OCI-LY3 (cell line): ENCODE data around the gene HSPA9.

Source experiments
- H2AFZ ChIP-seq: fragments of 200-600, 300-600 bp; shearing (Covaris generic); 2 replicates; pipeline ENCODE4 v1.6.0; 2014; ENCODE audit warnings: antibody characterized with exemption, low read depth, low read length
- H3K27ac ChIP-seq: fragments of 200-600, 300-600 bp; sonication (generic); 2 replicates; pipeline ENCODE4 v1.5.1; 2014; ENCODE audit warnings: mild to moderate bottlenecking, low read length, moderate library complexity, mixed read lengths
- H3K27me3 ChIP-seq: fragments of 200-600, 300-600 bp; sonication (generic); 2 replicates; pipeline ENCODE4 v1.6.1; 2014; ENCODE audit warnings: low read depth, low read length, mixed read lengths
- H3K36me3 ChIP-seq: fragments of 200-600, 300-600 bp; sonication (generic); replicated peaks from 2 replicates; pipeline ENCODE3; 2014; ENCODE audit warnings: low read depth, low read length, mixed read lengths
- H3K4me1 ChIP-seq: fragments of 300-600, 200-600 bp; sonication (generic); 2 replicates; pipeline ENCODE4 v1.6.1; 2014; ENCODE audit warnings: low read length, mixed read lengths
- H3K4me2 ChIP-seq: fragments of 200-600, 300-600 bp; sonication (generic); 2 replicates; pipeline ENCODE4 v1.6.1; 2014; ENCODE audit warnings: low read length, mixed read lengths
- H3K4me3 ChIP-seq: fragments of 300-600, 200-600 bp; sonication (generic); 2 replicates; pipeline ENCODE4 v1.5.1; 2014; ENCODE audit warnings: antibody characterized with exemption, mild to moderate bottlenecking, low read length, moderate library complexity
- H3K79me2 ChIP-seq: fragments of 300-600, 200-600 bp; shearing (Covaris generic); 2 replicates; pipeline ENCODE4 v1.6.1; 2014; ENCODE audit warnings: mild to moderate bottlenecking, low read length, mixed read lengths
- H3K9ac ChIP-seq: fragments of 300-600, 200-600 bp; shearing (Covaris generic); 2 replicates; pipeline ENCODE4 v1.6.0; 2014; ENCODE audit warnings: mild to moderate bottlenecking, low read length, moderate library complexity
- H3K9me3 ChIP-seq: fragments of 200-600, 300-600 bp; shearing (Covaris generic); 2 replicates; pipeline ENCODE4 v1.6.1; 2014; ENCODE audit warnings: low read length, mixed read lengths; ENCODE audit not compliant: insufficient read depth
- H4K20me1 ChIP-seq: fragments of 200-600, 300-600 bp; sonication (generic); 2 replicates; pipeline ENCODE4 v1.6.1; 2016; ENCODE audit warnings: low read length, mixed read lengths; ENCODE audit not compliant: insufficient read depth
- CTCF ChIP-seq: fragments of 200-600, 300-600 bp; sonication (generic); IDR thresholded peaks from 2 replicates; pipeline ENCODE4 v1.5.1; 2014; ENCODE audit warnings: antibody characterized with exemption, low read length, low read depth
- EZH2phosphoT487 ChIP-seq: fragments of 200-600 bp; shearing (Covaris generic); IDR thresholded peaks from 2 replicates; pipeline ENCODE4 v1.6.1; 2018; ENCODE audit warnings: antibody characterized with exemption, mixed run types, low read depth

The HSPA9 gene

GRCh38 chr5:138528208-138528607, 47.0 kb downstream of the HSPA9 start:
- H3K9ac ChIP-seq: no peak overlapping the region
- H3K4me2 ChIP-seq: peak overlapping the region; percentile 53; the same call in 1 of the 2 replicates
- no peaks in the 10 kb centered on the region for H3K27me3 ChIP-seq
- no peak overlapping the region for H2AFZ ChIP-seq
- H3K4me3 ChIP-seq: no peak overlapping the region
- H3K4me1 ChIP-seq: peaks cover 25% of the 10 kb centered on the region
- peaks cover 30% of the 10 kb centered on the region for H4K20me1 ChIP-seq
- no peaks in the 10 kb centered on the region for H3K9me3 ChIP-seq
- H3K36me3 ChIP-seq: peaks cover 15% of the 10 kb centered on the region
- H3K79me2 ChIP-seq: peaks cover 99% of the 10 kb centered on the region
- TF ChIP-seq CTCF: no peak
- TF ChIP-seq EZH2phosphoT487: no peak
- peak overlapping the region; percentile 61 for H3K27ac ChIP-seq

- TF ChIP-seq CTCF (no peak), EZH2phosphoT487 (no peak)
- Histone ChIP-seq H4K20me1 (peaks cover 24% of the 10 kb centered on the region), H3K79me2 (peaks cover 99% of the 10 kb centered on the region), H3K4me3 (peak overlapping the region; percentile 15; the same call in 1 of the 2 replicates), H3K36me3 (peaks cover 12% of the 10 kb centered on the region), H3K9ac (peak overlapping the region; percentile 2; the same call in 1 of the 2 replicates), H3K27ac (peak overlapping the region; percentile 61), H3K9me3 (no peaks in the 10 kb centered on the region), H3K27me3 (no peaks in the 10 kb centered on the region), H3K4me2 (peak overlapping the region; percentile 53), H2AFZ (no peak overlapping the region), H3K4me1 (peaks cover 25% of the 10 kb centered on the region)
Measured at GRCh38 chr5:138527170-138527569, 48.0 kb downstream of the HSPA9 start.

GRCh38 chr5:138523406-138523805, 51.8 kb downstream of the HSPA9 start:
- H3K9me3 ChIP-seq: no peaks in the 10 kb centered on the region
- H2AFZ ChIP-seq: no peak overlapping the region
- H3K36me3 ChIP-seq: peaks cover 9% of the 10 kb centered on the region
- peaks cover 16% of the 10 kb centered on the region for H3K4me1 ChIP-seq
- no peak overlapping the region for H3K4me3 ChIP-seq
- H3K4me2 ChIP-seq: no peak overlapping the region
- peaks cover 96% of the 10 kb centered on the region for H3K79me2 ChIP-seq
- H3K9ac ChIP-seq: no peak overlapping the region
- peaks cover 18% of the 10 kb centered on the region; the same call in 1 of the 2 replicates for H4K20me1 ChIP-seq
- no peak for TF ChIP-seq EZH2phosphoT487
- no peak for TF ChIP-seq CTCF
- H3K27me3 ChIP-seq: no peaks in the 10 kb centered on the region
- no peak overlapping the region for H3K27ac ChIP-seq

GRCh38 chr5:138520971-138521370, 54.2 kb downstream of the HSPA9 start:
- Histone ChIP-seq H4K20me1 (peaks cover 8% of the 10 kb centered on the region; the same call in 1 of the 2 replicates), H2AFZ (no peak overlapping the region), H3K9ac (no peak overlapping the region), H3K4me3 (no peak overlapping the region), H3K27ac (no peak overlapping the region), H3K4me2 (no peak overlapping the region), H3K9me3 (no peaks in the 10 kb centered on the region), H3K36me3 (peaks cover 11% of the 10 kb centered on the region), H3K27me3 (no peaks in the 10 kb centered on the region), H3K79me2 (peaks cover 82% of the 10 kb centered on the region), H3K4me1 (no peaks in the 10 kb centered on the region)
- TF ChIP-seq CTCF: no peak
- no peak for TF ChIP-seq EZH2phosphoT487
